ENCODE measurements around the gene PLEKHG4B.
"Not testable (repeated sequence)": the region's sequence is repeated elsewhere in the genome, so short reads cannot be mapped to it uniquely, and the experiment has no call there.

GRCh38 chr5:227375-227774 lies 135.4 kb downstream of the PLEKHG4B start:
- not testable (repeated sequence) for TF ChIP-seq CTCF (optimal IDR thresholded peaks at IDR 0.05 in 1 of 3, IDR thresholded peaks at IDR 0.05 in 1 of 3, conservative IDR thresholded peaks at IDR 0.05 in 1 of 3; ENCODE audit: extremely low read depth in 1 of 3, insufficient read depth in 2 of 3, low read length in 3 of 3); EZH2 (IDR thresholded peaks at IDR 0.05; ENCODE audit: low read length)

Data from keratinocyte (primary cell).